Fibroblast of the conjunctiva (primary cell): ENCODE results near the gene ADIPOR2.
"Not testable (repeated sequence)": the region's sequence is repeated elsewhere in the genome, so short reads cannot be mapped to it uniquely, and the experiment has no call there.

ENCODE experiments used
- DNase-seq: peaks from one replicate; pipeline ENCODE4 v3.0.0-alpha.2; 2010; ENCODE audit warnings: low read depth

The ADIPOR2 gene

GRCh38 chr12:1665366-1665765, 25.5 kb upstream of the ADIPOR2 start:
- no peak for DNase-seq

- no peak for DNase-seq
Measured at GRCh38 chr12:1666215-1666614, 24.7 kb upstream of the ADIPOR2 start.

GRCh38 chr12:1666685-1667162, 24.1 kb upstream of the ADIPOR2 start:
- no peak for DNase-seq

- DNase-seq, result no peak
Measured at GRCh38 chr12:1668833-1669543, 21.9 kb upstream of the ADIPOR2 start.

GRCh38 chr12:1670358-1671268, 20.3 kb upstream of the ADIPOR2 start:
- no peak for DNase-seq

- DNase-seq, result no peak
Measured at GRCh38 chr12:1676043-1676442, 14.8 kb upstream of the ADIPOR2 start.

GRCh38 chr12:1680804-1681492, 9.9 kb upstream of the ADIPOR2 start:
- no peak for DNase-seq

- no peak for DNase-seq
Measured at GRCh38 chr12:1681493-1681807, 9.4 kb upstream of the ADIPOR2 start.

GRCh38 chr12:1688086-1688710, 2.7 kb upstream of the ADIPOR2 start:
- DNase-seq, result no peak

- no peak for DNase-seq
Measured at GRCh38 chr12:1691123-1692007, 495 bp downstream of the ADIPOR2 start.

- DNase-seq, result no peak
Measured at GRCh38 chr12:1692226-1692625, 1.4 kb downstream of the ADIPOR2 start.

GRCh38 chr12:1692895-1693610, 2.2 kb downstream of the ADIPOR2 start:
- no peak for DNase-seq

GRCh38 chr12:1695097-1695496, 4.2 kb downstream of the ADIPOR2 start:
- DNase-seq, result not testable (repeated sequence)

GRCh38 chr12:1695886-1696670, 5.2 kb downstream of the ADIPOR2 start:
- DNase-seq, result no peak

GRCh38 chr12:1696800-1697199, 5.9 kb downstream of the ADIPOR2 start:
- DNase-seq, result no peak

- DNase-seq, result no peak
Measured at GRCh38 chr12:1697271-1697670, 6.4 kb downstream of the ADIPOR2 start.

GRCh38 chr12:1698720-1699119, 7.8 kb downstream of the ADIPOR2 start:
- no peak for DNase-seq

GRCh38 chr12:1702713-1703112, 11.8 kb downstream of the ADIPOR2 start:
- no peak for DNase-seq
